Umbilical cord (tissue), 2 donors: Measurements from ENCODE around the gene HLX. TPM values are rescaled to one million over a fixed set of nuclear protein-coding genes. Genes with fewer than 3 reads are reported as not detected.

Experiments
- DNase-seq: peaks from one replicate; pipeline ENCODE4 v3.0.0-alpha.2; 2015; ENCODE audit warnings: low spot score
- total RNA-seq: library from RNA; depleted of rRNA; stranded (reverse); fragments of >200 nt; gene quantifications from one replicate; pipeline ENCODE4 v1.2.3, GENCODE V29; 2014; ENCODE audit warnings: low replicate concordance; ENCODE audit not compliant: insufficient read depth

Gene HLX
- total RNA-seq, 1 donor from 2014 or later: 3.6 TPM

- DNase-seq: no peak
These were observed 16.2 kb downstream of the HLX start for GRCh38 chr1:220895412-220895946.

- DNase-seq: no peak
These were observed 16.8 kb downstream of the HLX start for GRCh38 chr1:220896092-220896491.

GRCh38 chr1:220900842-220901241 lies 21.6 kb downstream of the HLX start:
- no peak for DNase-seq

GRCh38 chr1:220901881-220902280 lies 22.6 kb downstream of the HLX start:
- no peak for DNase-seq

- no peak for DNase-seq
These were observed 23.7 kb downstream of the HLX start for GRCh38 chr1:220902916-220903315.

GRCh38 chr1:220904876-220905275 lies 25.6 kb downstream of the HLX start:
- no peak for DNase-seq

GRCh38 chr1:220905650-220906560 lies 26.7 kb downstream of the HLX start:
- DNase-seq: no peak

- DNase-seq: no peak
These were observed 27.5 kb downstream of the HLX start for GRCh38 chr1:220906561-220907334.

GRCh38 chr1:220908757-220909156 lies 29.5 kb downstream of the HLX start:
- DNase-seq: no peak

- no peak for DNase-seq
These were observed 30.8 kb downstream of the HLX start for GRCh38 chr1:220910021-220910420.

GRCh38 chr1:220914283-220915116 lies 35.3 kb downstream of the HLX start:
- no peak for DNase-seq

GRCh38 chr1:220915117-220915440 lies 35.8 kb downstream of the HLX start:
- DNase-seq: no peak

- no peak for DNase-seq
These were observed 36.7 kb downstream of the HLX start for GRCh38 chr1:220915954-220916353.

GRCh38 chr1:220917101-220917500 lies 37.9 kb downstream of the HLX start:
- no peak for DNase-seq

- DNase-seq: no peak
These were observed 38.4 kb downstream of the HLX start for GRCh38 chr1:220917535-220918209.

- no peak for DNase-seq
These were observed 39.2 kb downstream of the HLX start for GRCh38 chr1:220918285-220918951.

- DNase-seq: no peak
These were observed 41.7 kb downstream of the HLX start for GRCh38 chr1:220920967-220921366.

- DNase-seq: no peak
These were observed 42.3 kb downstream of the HLX start for GRCh38 chr1:220921498-220921897.

GRCh38 chr1:220921971-220922635 lies 42.9 kb downstream of the HLX start:
- no peak for DNase-seq

GRCh38 chr1:220922951-220923350 lies 43.7 kb downstream of the HLX start:
- DNase-seq: no peak
